IMR-90 (cell line): ENCODE measurements around the gene SCGB1C2. TPM values are rescaled to one million over a fixed set of nuclear protein-coding genes. Genes with fewer than 3 reads are reported as not detected.

Experiments used
- ATAC-seq: fragments of 200-7000 bp; cut with Tn5 transposase; 2 replicates; pipeline ENCODE4 v1.9.1; 2020; ENCODE audit warnings: low read depth, mild to moderate bottlenecking, moderate library complexity
- BruUV-seq: library from RNA; stranded (reverse); fragments of 400-500 nt; replicated peaks from 2 replicates; lab custom pipeline; 2021; lab: Mats Ljungman, UMichigan
- CTCF ChIA-PET: fragments of 300-600 bp; formaldehyde crosslinking; extraction: SDS; loops from one replicate; lab custom pipeline; 2021; ENCODE audit warnings: antibody characterized with exemption; lab: Yijun Ruan, JAX
- POLR2A ChIA-PET: fragments of 300-600 bp; sonication (Branson Sonifier 250); formaldehyde crosslinking; loops from one replicate; lab custom pipeline; 2022; ENCODE audit warnings: antibody characterized with exemption; ENCODE audit not compliant: unreplicated experiment; lab: Charles Lee
- DNase-seq: peaks from one replicate; pipeline ENCODE4 v3.0.0; 2013
- H2AFZ ChIP-seq: replicated peaks from 2 replicates; pipeline ENCODE3; 2013; ENCODE audit warnings: low read length, mild to moderate bottlenecking; ENCODE audit not compliant: poor library complexity
- H2AK5ac ChIP-seq: 2 replicates; pipeline ENCODE4 v1.6.1; 2013; ENCODE audit warnings: low read depth, low read length, inconsistent platforms
- H2AK9ac ChIP-seq: replicated peaks from 2 replicates; pipeline ENCODE3; 2013; ENCODE audit warnings: mild to moderate bottlenecking, low read depth, low read length, moderate library complexity; ENCODE audit not compliant: poor library complexity
- H2BK120ac ChIP-seq: 2 replicates; pipeline ENCODE4 v1.6.1; 2013; ENCODE audit warnings: low read depth, low read length, inconsistent platforms
- H2BK15ac ChIP-seq: 3 replicates; pipeline ENCODE4 v1.6.1; 2013; ENCODE audit warnings: low read depth, low read length, inconsistent platforms
- H2BK20ac ChIP-seq: 2 replicates; pipeline ENCODE4 v1.6.1; 2013; ENCODE audit warnings: low read depth, mild to moderate bottlenecking, inconsistent platforms, low read length, moderate library complexity
- H2BK5ac ChIP-seq: 2 replicates; pipeline ENCODE4 v1.6.1; 2013; ENCODE audit warnings: mild to moderate bottlenecking, low read depth, low read length, inconsistent platforms; ENCODE audit not compliant: poor library complexity, severe bottlenecking
- H3K14ac ChIP-seq: replicated peaks from 2 replicates; pipeline ENCODE4 v1.6.1; 2013; ENCODE audit warnings: low read depth, low read length, inconsistent platforms
- H3K18ac ChIP-seq: 2 replicates; pipeline ENCODE4 v1.6.1; 2013; ENCODE audit warnings: low read depth, low read length, control low read depth
- H3K23ac ChIP-seq: 2 replicates; pipeline ENCODE4 v1.6.1; 2013; ENCODE audit warnings: low read depth, low read length, inconsistent platforms
- H3K27ac ChIP-seq: 2 replicates; pipeline ENCODE4 v1.5.1; 2013; ENCODE audit warnings: mild to moderate bottlenecking, control low read depth, low read length; ENCODE audit not compliant: insufficient read depth
- H3K27me3 ChIP-seq: 2 replicates; pipeline ENCODE4 v1.6.1; 2013; ENCODE audit warnings: low read length; ENCODE audit not compliant: control insufficient read depth, insufficient read depth
- H3K36me3 ChIP-seq: 2 replicates; pipeline ENCODE4 v1.6.1; 2013; ENCODE audit warnings: low read length, mixed read lengths; ENCODE audit not compliant: control insufficient read depth, insufficient read depth
- H3K4ac ChIP-seq: 2 replicates; pipeline ENCODE4 v1.6.1; 2013; ENCODE audit warnings: low read depth, low read length, inconsistent platforms
- H3K4me1 ChIP-seq: 2 replicates; pipeline ENCODE4 v1.6.1; 2013; ENCODE audit warnings: low read length, mixed read lengths; ENCODE audit not compliant: control insufficient read depth, insufficient read depth
- H3K4me2 ChIP-seq: 2 replicates; pipeline ENCODE4 v1.6.1; 2013; ENCODE audit warnings: low read depth, mild to moderate bottlenecking, control low read depth, low read length, moderate library complexity
- H3K4me3 ChIP-seq: 2 replicates; pipeline ENCODE4 v1.5.1; 2013; ENCODE audit warnings: low read depth, mild to moderate bottlenecking, control low read depth, low read length, moderate library complexity; ENCODE audit not compliant: insufficient read depth
- H3K56ac ChIP-seq: 2 replicates; pipeline ENCODE4 v1.6.1; 2013; ENCODE audit warnings: low read length, inconsistent platforms; ENCODE audit not compliant: insufficient read depth; ENCODE audit errors: extremely low read depth
- H3K79me1 ChIP-seq, 2 experiments: 2 replicates each; pipeline ENCODE4 v1.6.1; 2013; ENCODE audit warnings: low read length in 2 of 2, inconsistent platforms in 1 of 2, low read depth in 1 of 2
- H3K9ac ChIP-seq: 2 replicates; pipeline ENCODE4 v1.6.1; 2013; ENCODE audit warnings: low read depth, low read length, control low read depth
- H3K9me1 ChIP-seq: 2 replicates; pipeline ENCODE4 v1.6.1; 2013; ENCODE audit warnings: low read length, inconsistent platforms; ENCODE audit not compliant: insufficient read depth
- H3K9me3 ChIP-seq: 2 replicates; pipeline ENCODE4 v1.6.1; 2013; ENCODE audit warnings: low read length; ENCODE audit not compliant: control insufficient read depth, insufficient read depth
- H4K20me1 ChIP-seq: 2 replicates; pipeline ENCODE4 v1.6.1; 2013; ENCODE audit warnings: low read length, inconsistent platforms; ENCODE audit not compliant: insufficient read depth
- H4K5ac ChIP-seq: 2 replicates; pipeline ENCODE4 v1.6.1; 2013; ENCODE audit warnings: mild to moderate bottlenecking, low read depth, low read length, control low read depth
- H4K8ac ChIP-seq, 2 experiments: 2 replicates each; pipeline ENCODE4 v1.6.1; 2013; ENCODE audit warnings: low read depth in 2 of 2, low read length in 2 of 2, control low read depth in 1 of 2, inconsistent platforms in 1 of 2
- H4K91ac ChIP-seq: 2 replicates; pipeline ENCODE4 v1.6.1; 2013; ENCODE audit warnings: low read depth, low read length, inconsistent platforms; ENCODE audit not compliant: insufficient read depth
- CEBPB ChIP-seq: IDR thresholded peaks from 2 replicates; pipeline ENCODE4 v1.6.1; 2012; ENCODE audit warnings: low read depth, low read length, improper control_type of control experiment
- CHD1 ChIP-seq: IDR thresholded peaks from 2 replicates; pipeline ENCODE4 v1.6.1; 2012; ENCODE audit warnings: low read depth, low read length, improper control_type of control experiment
- CTCF ChIP-seq: conservative IDR thresholded peaks from 2 replicates; pipeline ENCODE4 v1.5.1; 2012; ENCODE audit warnings: mild to moderate bottlenecking, low read depth, low read length, improper control_type of control experiment
- ELK1 ChIP-seq: fragments of 150-350 bp; IDR thresholded peaks from 2 replicates; pipeline ENCODE4 v1.6.1; 2016; ENCODE audit warnings: low read depth, mild to moderate bottlenecking, low read length, moderate library complexity, borderline replicate concordance
- FOS ChIP-seq: fragments of 150-350 bp; IDR thresholded peaks from 2 replicates; pipeline ENCODE4 v1.6.1; 2016; ENCODE audit warnings: low read depth, low read length
- MAFK ChIP-seq: IDR thresholded peaks from 2 replicates; pipeline ENCODE4 v1.6.1; 2012; ENCODE audit warnings: low read depth, low read length, improper control_type of control experiment
- NFE2L2 ChIP-seq: fragments of 150-350 bp; IDR thresholded peaks from 2 replicates; pipeline ENCODE4 v1.6.1; 2016; ENCODE audit warnings: low read depth, mild to moderate bottlenecking, low read length
- USF2 ChIP-seq: fragments of 150-350 bp; IDR thresholded peaks from 2 replicates; pipeline ENCODE4 v1.6.1; 2017; ENCODE audit warnings: mild to moderate bottlenecking, antibody characterized with exemption, low read length, low read depth
- WGBS, 2 experiments: methylation state at CpG; one replicate each; pipeline versions ENCODE4 v1.1.5 to v1.1.7; 2013; ENCODE audit warnings: missing lambda C conversion rate in 2 of 2; ENCODE audit not compliant: insufficient read length in 1 of 2; ENCODE audit errors: extremely low coverage in 2 of 2; 5-methylcytosine and 5-hydroxymethylcytosine counted together
- dilution Hi-C: fragments of 300-500 bp; cut with HindIII; formaldehyde crosslinking; loops from one replicate; pipeline ENCODE4 v1.14.3; 2018; ENCODE audit warnings: low sequenced_read_pairs; ENCODE audit not compliant: unreplicated experiment
- in situ Hi-C: fragments of 300-500 bp; cut with MboI; formaldehyde crosslinking; loops from 3 replicates; pipeline ENCODE4 v1.14.3; 2019; ENCODE audit warnings: low sequenced_read_pairs, inconsistent platforms, mixed read lengths
- intact Hi-C: fragments of 100-400 bp; cut with micrococcal nuclease; formaldehyde crosslinking; loops from 2 replicates; pipeline ENCODE4 v1.10.0; 2022
- polyA plus RNA-seq, 3 experiments: library from polyadenylated mRNA; depleted of rRNA; stranded (reverse); fragments of >200 nt; gene quantifications; 2 replicates each; pipeline ENCODE4 v1.2.3, GENCODE V29; 2012; ENCODE audit warnings: low replicate concordance in 1 of 3
- total RNA-seq: library from RNA; depleted of rRNA; stranded (reverse); fragments of >200 nt; gene quantifications from 2 replicates; pipeline ENCODE4 v1.2.3, GENCODE V29; 2012

Gene SCGB1C2
- total and polyA plus RNA-seq, 2 of the 4 experiments (the other 2 are of a cell fraction) = not detected

- no peak overlapping the region for H3K14ac ChIP-seq
- H3K23ac ChIP-seq = no peak overlapping the region
- no peak overlapping the region for H4K5ac ChIP-seq
- in situ Hi-C loops (no loop called here), dilution Hi-C loops (no loop called here), intact Hi-C loops (no loop called here)
- no peaks in the 10 kb centered on the region for H4K20me1 ChIP-seq
- peaks cover 6% of the 10 kb centered on the region; the same call in 1 of the 2 replicates for H3K27me3 ChIP-seq
- no peak overlapping the region for H2BK120ac ChIP-seq
- H3K4me3 ChIP-seq = no peak overlapping the region
- ATAC-seq (no peak), DNase-seq (no peak)
- no peak overlapping the region for H3K4ac ChIP-seq
- H2BK15ac ChIP-seq = no peak overlapping the region
- no peaks in the 10 kb centered on the region for H3K79me1 ChIP-seq
- no peak overlapping the region for H2BK20ac ChIP-seq
- H2AK5ac ChIP-seq = no peak overlapping the region
- H2AFZ ChIP-seq = no peak overlapping the region
- no peak overlapping the region for H3K18ac ChIP-seq
- H3K9ac ChIP-seq = no peak overlapping the region
- no peak overlapping the region for H4K91ac ChIP-seq
- H3K9me3 ChIP-seq = no peaks in the 10 kb centered on the region
- TF ChIP-seq USF2 (no peak), NFE2L2 (no peak), CHD1 (no peak), CTCF (no peak), ELK1 (no peak), MAFK (no peak), CEBPB (no peak), FOS (no peak)
- CTCF ChIA-PET = no interaction called here
- H2BK5ac ChIP-seq = no peak overlapping the region
- H3K27ac ChIP-seq = no peak overlapping the region
- H4K8ac ChIP-seq = no peak overlapping the region
- peaks cover 2% of the 10 kb centered on the region; the same call in 1 of the 2 replicates for H3K4me1 ChIP-seq
- POLR2A ChIA-PET = no interaction called here
- no peaks in the 10 kb centered on the region; the same call in 1 of the 2 replicates for H3K36me3 ChIP-seq
- no peaks in the 10 kb centered on the region for H3K9me1 ChIP-seq
- no peak overlapping the region for H2AK9ac ChIP-seq
- BruUV-seq = no TSS peak
- WGBS, 2 experiments = 73% methylated on average over 3 of the region's 7 CpGs; no CpG with 5 or more reads in 1 of the 2 experiments
- H3K56ac ChIP-seq = no peak overlapping the region
- H3K4me2 ChIP-seq = no peak overlapping the region
Measured at GRCh38 chr17:155576-155975, 18.2 kb downstream of the SCGB1C2 start.
